HCT116 (cell line): ENCODE results near the gene ALDH1A2.

Experiments
- ATF3 ChIP-seq: IDR thresholded peaks from 2 replicates; pipeline ENCODE4 v1.6.1; 2012
- CEBPB ChIP-seq: IDR thresholded peaks from 2 replicates; pipeline ENCODE4 v1.6.1; 2012; ENCODE audit warnings: low read depth
- CTCF ChIP-seq, 3 experiments: fragments of 200-600 bp in 1 of 3; sonication (generic) in 1 of 3; IDR thresholded peaks in 2 of 3; conservative IDR thresholded peaks in 1 of 3; 2 replicates each; pipeline ENCODE4 v1.5.1; 2012 to 2017; ENCODE audit warnings: low read depth in 2 of 3, low read length in 2 of 3, antibody characterized with exemption in 1 of 3, borderline replicate concordance in 1 of 3, control low read depth in 1 of 3, mild to moderate bottlenecking in 1 of 3, mixed read lengths in 1 of 3, mixed run types in 1 of 3, moderate library complexity in 1 of 3; ENCODE audit not compliant: insufficient read depth in 1 of 3
- EZH2 ChIP-seq: fragments of 200-600 bp; sonication (generic); IDR thresholded peaks from 2 replicates; pipeline ENCODE4 v1.6.1; 2017; ENCODE audit warnings: antibody characterized with exemption, mixed run types
- EZH2phosphoT487 ChIP-seq: fragments of 200-600 bp; IDR thresholded peaks from 2 replicates; pipeline ENCODE4 v1.6.1; 2018; ENCODE audit warnings: antibody characterized with exemption, borderline replicate concordance
- JUND ChIP-seq: IDR thresholded peaks from 2 replicates; pipeline ENCODE4 v1.6.1; 2012
- MAX ChIP-seq: IDR thresholded peaks from 2 replicates; pipeline ENCODE4 v1.6.1; 2012
- POLR2A ChIP-seq: IDR thresholded peaks from 2 replicates; pipeline ENCODE4 v1.7.0; 2011; ENCODE audit warnings: borderline replicate concordance; ENCODE audit not compliant: insufficient read depth, insufficient read length; ENCODE audit errors: extremely low read depth
- POLR2AphosphoS5 ChIP-seq: IDR thresholded peaks from 2 replicates; pipeline ENCODE4 v1.6.1; 2011; ENCODE audit warnings: mild to moderate bottlenecking, low read depth, low read length, moderate library complexity
- RAD21 ChIP-seq: IDR thresholded peaks from 2 replicates; pipeline ENCODE4 v1.6.1; 2012; ENCODE audit warnings: low read depth, mild to moderate bottlenecking
- REST ChIP-seq: IDR thresholded peaks from 2 replicates; pipeline ENCODE4 v1.6.1; 2012; ENCODE audit warnings: low read depth
- SIN3A ChIP-seq: IDR thresholded peaks from 2 replicates; pipeline ENCODE4 v1.6.1; 2012; ENCODE audit warnings: low read depth
- ZFX ChIP-seq: fragments of 450-650 bp; IDR thresholded peaks from 2 replicates; pipeline ENCODE4 v1.6.1; 2017

- TF ChIP-seq CTCF (IDR thresholded peaks at IDR 0.05 in 2 of 3, conservative IDR thresholded peaks at IDR 0.05 in 1 of 3; ENCODE audit: borderline replicate concordance in 1 of 3, insufficient read depth in 1 of 3, low read depth in 2 of 3, low read length in 2 of 3) (no peak), POLR2A (no peak), MAX (no peak), POLR2AphosphoS5 (no peak), REST (no peak), JUND (no peak), ATF3 (no peak), RAD21 (no peak), SIN3A (no peak), EZH2phosphoT487 (no peak), ZFX (no peak), EZH2 (no peak), CEBPB (no peak)
These were observed 39.0 kb downstream of the ALDH1A2 start for GRCh38 chr15:58026552-58026951.
